HFF-Myc (cell line): ENCODE data around the gene KRTAP22-1.

Experiments
- DNase-seq: peaks from one replicate; pipeline ENCODE4 v3.0.0-alpha.2; 2011; ENCODE audit warnings: low read depth; ENCODE audit errors: extremely low read depth
- H3K4me3 ChIP-seq: replicated peaks from 2 replicates; pipeline ENCODE4 v1.5.1; 2011; ENCODE audit warnings: low read depth, mild to moderate bottlenecking, control low read depth, low read length
- TF ChIP-seq, protein P1 (sequence below): IDR thresholded peaks from 2 replicates; pipeline ENCODE4 v1.5.1; 2012; ENCODE audit warnings: mild to moderate bottlenecking, low read depth, low read length, control low read depth; ENCODE audit errors: missing control alignments

Gene KRTAP22-1

DNA sequence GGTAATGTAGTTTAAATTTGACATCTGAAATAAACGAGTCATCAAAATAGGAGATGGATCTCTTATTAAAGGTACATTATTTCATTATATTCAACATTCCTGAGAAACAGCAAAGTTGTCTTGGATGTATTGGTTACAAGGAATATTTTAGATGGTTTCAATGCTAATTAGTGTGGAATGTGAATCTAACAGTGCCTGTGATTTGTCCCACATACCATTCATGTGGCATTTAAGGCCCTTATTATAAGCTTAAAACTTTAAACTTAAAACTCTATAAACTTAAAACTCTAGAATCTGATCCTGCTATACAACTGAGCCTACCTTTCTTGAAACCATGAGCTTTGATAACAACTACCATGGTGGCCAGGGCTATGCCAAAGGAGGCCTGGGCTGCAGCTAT lies at the start of gene KRTAP22-1:
KRTAP22-1 (plus strand) TSS at position 301 of the 400 bp plus-strand sequence.
- DNase-seq, result no peak
- no peak within 1 kb of the TSS for H3K4me3 ChIP-seq
- TF ChIP-seq, protein P1, sequence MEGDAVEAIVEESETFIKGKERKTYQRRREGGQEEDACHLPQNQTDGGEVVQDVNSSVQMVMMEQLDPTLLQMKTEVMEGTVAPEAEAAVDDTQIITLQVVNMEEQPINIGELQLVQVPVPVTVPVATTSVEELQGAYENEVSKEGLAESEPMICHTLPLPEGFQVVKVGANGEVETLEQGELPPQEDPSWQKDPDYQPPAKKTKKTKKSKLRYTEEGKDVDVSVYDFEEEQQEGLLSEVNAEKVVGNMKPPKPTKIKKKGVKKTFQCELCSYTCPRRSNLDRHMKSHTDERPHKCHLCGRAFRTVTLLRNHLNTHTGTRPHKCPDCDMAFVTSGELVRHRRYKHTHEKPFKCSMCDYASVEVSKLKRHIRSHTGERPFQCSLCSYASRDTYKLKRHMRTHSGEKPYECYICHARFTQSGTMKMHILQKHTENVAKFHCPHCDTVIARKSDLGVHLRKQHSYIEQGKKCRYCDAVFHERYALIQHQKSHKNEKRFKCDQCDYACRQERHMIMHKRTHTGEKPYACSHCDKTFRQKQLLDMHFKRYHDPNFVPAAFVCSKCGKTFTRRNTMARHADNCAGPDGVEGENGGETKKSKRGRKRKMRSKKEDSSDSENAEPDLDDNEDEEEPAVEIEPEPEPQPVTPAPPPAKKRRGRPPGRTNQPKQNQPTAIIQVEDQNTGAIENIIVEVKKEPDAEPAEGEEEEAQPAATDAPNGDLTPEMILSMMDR, result no peak

DNA sequence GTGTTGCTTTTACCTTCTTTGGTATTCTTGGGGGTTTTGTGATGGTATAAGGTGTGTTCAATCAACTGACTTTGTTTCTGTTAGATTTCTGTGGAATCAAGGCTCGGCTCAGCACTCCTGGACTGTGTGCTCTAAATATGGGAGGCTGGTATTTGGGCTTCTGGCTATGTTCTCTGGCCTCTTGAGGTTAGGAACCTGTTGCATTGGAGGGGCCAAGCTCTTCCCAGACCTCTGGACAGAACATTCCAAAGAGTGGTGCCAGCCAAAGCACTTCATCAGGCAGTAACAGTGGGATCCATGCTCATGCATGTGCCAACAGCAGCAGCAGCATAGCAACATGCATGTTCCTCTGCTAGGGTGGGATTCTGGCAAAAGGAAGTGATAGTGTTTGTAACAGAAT lies 48.1 kb upstream of the KRTAP22-1 start:
- TF ChIP-seq, protein P1, result no peak
- no peak overlapping the region for H3K4me3 ChIP-seq
- DNase-seq, result no peak

- no peak overlapping the region for H3K4me3 ChIP-seq
- no peak for DNase-seq
- TF ChIP-seq, protein P1, result no peak
Measured at GRCh38 chr21:30555095-30555494, 45.8 kb upstream of the KRTAP22-1 start.

GRCh38 chr21:30561264-30561895 lies 39.5 kb upstream of the KRTAP22-1 start, which contains the start of gene KRTAP19-7:
Gene KRTAP19-7 (minus strand): TSS chr21:30561314. CDS start chr21:30561289, 25 bp downstream.
- TF ChIP-seq, protein P1, result no peak
- H3K4me3 ChIP-seq, result no peak within 1 kb of the TSS
- no peak for DNase-seq

- TF ChIP-seq, protein P1, result no peak
- no peak for DNase-seq
- H3K4me3 ChIP-seq, result no peak overlapping the region
Measured at GRCh38 chr21:30561957-30562356, 38.9 kb upstream of the KRTAP22-1 start.

DNA sequence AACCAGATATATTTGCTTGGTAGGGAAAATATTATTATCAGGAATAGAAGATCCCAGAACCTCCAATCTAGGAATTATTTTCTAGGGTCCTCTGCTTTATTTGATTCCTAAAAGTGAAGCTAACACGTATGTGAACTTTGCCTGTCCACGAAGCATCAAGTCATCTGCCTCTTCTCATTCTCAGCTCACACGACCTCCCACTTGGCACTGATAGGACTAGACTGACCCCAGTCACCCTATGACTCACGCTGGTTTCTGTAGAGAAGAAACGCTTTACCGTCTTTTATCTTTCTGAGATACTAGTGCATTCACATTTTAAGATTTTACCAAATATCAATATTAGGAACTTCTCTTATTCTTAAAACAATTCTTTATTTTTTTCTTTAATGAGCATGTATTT lies 37.8 kb upstream of the KRTAP22-1 start:
- DNase-seq, result no peak
- no peak overlapping the region for H3K4me3 ChIP-seq
- TF ChIP-seq, protein P1, result no peak

DNA sequence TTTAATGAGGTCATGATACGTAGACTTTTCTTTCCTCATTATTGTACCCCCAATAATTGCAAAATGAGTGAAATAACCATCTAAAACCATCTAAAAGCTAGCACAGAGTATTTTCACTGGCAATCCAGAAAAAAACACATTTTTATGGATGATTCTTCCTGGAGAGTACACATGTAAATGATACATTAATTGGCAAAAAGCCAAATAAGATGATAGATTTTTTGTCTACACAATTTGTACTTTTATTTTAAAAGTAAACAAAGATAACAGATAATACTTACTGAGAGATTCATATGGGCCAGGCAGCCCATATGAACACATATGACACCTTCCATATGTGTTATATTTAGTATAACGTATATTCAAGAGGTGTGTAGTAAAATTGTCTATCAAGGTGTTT lies 37.3 kb upstream of the KRTAP22-1 start:
- H3K4me3 ChIP-seq, result no peak overlapping the region
- TF ChIP-seq, protein P1, result no peak
- no peak for DNase-seq
